ENCODE results near the gene CEBPE. TPM values are rescaled to one million over a fixed set of nuclear protein-coding genes. Genes with fewer than 3 reads are reported as not detected.
A peak's percentile ranks its signal among the peaks of the same experiment; 100 is the strongest.

CEBPE gene
- total RNA-seq, 1 donor from 2014 or later = 0.31 TPM

DNA sequence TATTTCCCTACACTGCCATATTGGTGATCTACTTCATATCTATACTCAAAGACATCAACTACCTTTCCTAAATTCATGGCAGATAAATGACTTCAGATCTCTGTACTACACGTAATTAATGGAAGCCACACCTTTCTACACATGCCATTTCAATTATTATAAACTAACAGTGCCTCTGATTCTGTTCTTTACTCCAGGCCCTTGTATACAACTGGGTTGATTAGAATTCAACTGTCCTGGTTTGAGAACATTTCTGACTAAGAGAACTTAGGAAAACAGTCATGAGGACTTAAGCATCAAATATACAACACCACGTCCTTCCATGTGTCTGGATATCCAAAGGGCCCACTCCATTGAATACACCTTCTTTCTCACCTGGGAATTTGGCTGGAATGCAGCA is 26.0 kb downstream of the CEBPE start:
- no peak for ATAC-seq
- intact Hi-C loops (cut with DNase I) = no loop called here

DNA sequence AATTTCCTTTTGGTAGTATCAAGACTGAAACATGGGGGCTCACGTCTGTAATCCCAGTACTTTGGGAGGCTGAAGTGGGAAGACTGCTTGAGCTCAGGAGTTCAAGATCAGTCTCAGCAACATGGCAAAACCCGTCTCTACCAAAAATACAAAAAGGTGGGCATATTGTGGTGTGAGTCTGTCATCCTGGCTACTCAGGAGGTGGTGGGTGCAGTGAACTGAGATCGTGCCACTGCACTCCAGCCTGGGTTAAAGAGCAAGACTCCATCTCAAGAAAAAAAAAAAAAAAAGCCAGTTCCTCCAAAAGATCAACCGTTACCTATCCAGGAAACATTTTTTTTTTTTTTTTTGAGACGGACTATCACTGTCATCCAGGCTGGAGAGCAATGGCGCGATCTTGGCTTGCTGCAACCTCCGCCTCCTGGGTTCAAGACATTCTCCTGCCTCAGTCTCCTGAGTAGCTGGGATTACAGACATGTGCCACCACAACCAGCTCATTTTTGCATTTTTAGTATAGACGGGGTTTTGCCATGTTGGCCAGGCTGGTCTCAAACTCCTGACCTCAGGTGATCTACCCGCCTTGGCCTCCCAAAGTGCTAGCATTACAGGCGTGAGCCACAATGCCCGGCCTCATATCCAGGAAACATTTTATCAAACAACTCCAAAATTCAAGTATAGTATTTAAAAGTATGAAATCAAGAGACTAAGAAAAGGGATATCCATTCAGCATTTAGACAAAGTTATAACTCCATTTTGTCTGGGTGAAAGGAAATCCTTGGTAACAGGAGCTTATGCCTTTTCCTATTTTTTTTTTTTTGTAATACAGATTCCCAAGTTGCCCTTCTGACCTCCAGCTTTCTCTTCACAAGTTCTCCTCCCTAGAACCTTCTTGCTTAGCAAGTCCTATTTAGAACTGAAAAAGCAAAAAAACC is 27.5 kb downstream of the CEBPE start:
- no peak for ATAC-seq
- no peak for DNase-seq (ENCODE audit: low spot score)
- intact Hi-C loops (cut with DNase I) = no loop called here

More for the DNA sequence above, 26.0 kb downstream of the CEBPE start:
- no peak for DNase-seq (ENCODE audit: low spot score)

DNA sequence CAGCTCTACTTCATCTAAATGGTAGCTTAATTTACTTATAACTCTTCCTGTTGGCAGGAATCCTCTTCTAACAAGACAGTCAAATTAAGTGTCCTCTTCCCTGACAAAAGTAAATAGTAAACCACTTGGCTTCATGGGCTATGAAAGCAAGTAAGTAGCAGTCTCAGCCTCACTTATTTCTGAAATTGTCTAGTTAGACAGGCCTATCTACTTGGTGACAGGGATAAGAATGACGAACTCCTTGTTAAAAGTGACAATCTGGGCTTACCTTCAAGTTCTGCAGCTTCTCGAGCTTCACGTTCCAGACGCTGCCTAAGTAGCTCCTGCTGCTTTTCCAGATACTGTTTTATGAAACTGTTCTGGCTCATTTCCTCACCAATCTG is 28.8 kb downstream of the CEBPE start:
- DNase-seq (ENCODE audit: low spot score) (no peak), ATAC-seq (no peak)
- intact Hi-C loops (cut with DNase I) = no loop called here

DNA sequence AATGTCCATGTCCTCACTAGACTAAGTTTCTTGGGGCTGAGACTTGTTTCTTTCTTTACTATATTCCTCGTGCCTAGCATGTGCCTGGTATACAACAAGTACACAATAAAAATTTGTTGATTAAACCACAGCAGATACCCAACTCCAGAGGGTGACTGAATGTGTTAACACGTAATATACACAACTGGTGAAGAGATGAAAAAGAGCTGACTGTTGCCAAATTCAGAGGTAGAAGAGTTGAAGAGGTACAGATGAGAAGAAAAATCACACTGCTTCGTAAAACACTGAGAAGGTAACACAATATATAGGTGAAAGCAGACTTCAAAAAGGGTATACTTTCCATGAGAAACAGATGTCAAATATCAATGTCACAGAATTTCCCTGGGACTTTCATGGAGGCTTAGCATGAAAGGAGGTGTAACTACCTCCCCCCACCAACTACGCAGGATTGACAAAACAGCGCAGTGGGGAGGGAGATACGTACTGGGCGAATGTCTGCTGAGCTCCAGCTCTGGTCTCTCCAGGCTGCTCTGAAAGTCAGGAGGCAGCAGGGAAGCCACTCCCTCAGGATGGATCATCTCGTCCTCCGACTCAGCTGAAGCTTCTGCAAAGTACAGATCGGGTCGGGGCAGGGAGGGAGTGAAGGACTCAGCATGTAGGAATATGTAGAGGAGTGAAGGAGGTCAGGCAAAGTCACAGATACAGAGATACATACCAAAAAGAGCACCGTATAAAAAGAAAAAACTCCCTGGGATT is 29.4 kb downstream of the CEBPE start:
- intact Hi-C loops (cut with DNase I) = no loop called here
- ATAC-seq = no peak
- no peak for DNase-seq (ENCODE audit: low spot score)

DNA sequence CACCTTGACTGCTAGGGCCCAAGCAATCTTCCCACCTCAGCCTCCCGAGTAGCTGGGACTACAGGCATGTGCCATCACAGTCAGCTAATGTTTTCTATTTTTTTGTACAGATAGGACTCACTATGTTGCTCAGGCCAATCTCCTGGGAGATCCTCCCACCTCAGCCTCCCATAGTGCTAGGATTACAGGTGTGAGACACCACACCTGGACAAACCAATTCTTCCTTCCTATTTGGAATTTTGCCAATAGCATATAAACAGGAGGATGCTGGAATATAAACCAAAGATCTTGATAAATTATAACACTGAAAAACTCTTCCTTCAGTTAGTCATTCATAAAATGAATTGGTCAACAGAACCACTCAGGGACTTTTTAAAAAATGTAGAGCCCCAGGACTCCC is 32.5 kb downstream of the CEBPE start:
- no peak for ATAC-seq
- no peak for DNase-seq (ENCODE audit: low spot score)
- intact Hi-C loops (cut with DNase I) = no loop called here

DNA sequence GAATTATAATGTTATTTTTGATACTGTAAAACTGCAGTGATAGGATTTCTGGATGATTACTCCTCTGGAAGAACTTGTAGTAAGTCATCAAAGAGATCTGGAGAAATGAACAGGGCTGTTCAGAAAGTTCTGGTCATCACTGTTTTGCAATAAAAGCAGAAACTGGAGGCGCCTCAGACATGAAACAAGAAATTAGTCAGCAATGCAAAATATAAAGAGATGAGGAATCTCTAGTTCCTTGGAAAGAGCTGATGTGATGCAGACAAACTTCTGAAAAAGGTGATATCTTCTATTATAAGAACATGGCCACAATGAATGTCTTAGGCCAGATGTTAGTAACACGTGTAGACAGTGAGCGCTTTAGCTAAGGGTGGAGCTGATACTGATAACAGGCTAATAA is 33.6 kb downstream of the CEBPE start:
- intact Hi-C loops (cut with DNase I) = no loop called here
- ATAC-seq = no peak
- DNase-seq (ENCODE audit: low spot score) = no peak

DNA sequence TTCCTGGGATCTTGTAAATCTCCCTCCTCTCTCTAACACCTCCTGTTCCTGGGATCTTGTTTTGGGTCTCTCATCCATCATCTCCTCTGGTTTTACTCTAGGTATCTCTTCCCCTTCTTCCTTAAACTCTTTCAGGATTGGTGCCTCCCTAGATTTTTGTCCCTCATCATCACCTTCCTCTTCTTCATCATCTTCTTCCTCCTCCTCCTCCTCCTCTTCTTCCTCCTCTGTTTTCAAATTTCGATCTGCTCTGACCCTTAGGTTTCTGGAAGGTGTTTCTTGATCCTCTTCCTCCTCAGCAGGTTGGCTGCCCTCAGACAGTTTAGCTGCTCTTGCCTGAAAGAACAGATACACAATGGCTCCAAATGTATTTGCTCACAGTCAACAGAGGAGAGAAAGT is 38.6 kb downstream of the CEBPE start:
- no peak for ATAC-seq
- intact Hi-C loops (cut with DNase I) = no loop called here
- DNase-seq (ENCODE audit: low spot score) = no peak

DNA sequence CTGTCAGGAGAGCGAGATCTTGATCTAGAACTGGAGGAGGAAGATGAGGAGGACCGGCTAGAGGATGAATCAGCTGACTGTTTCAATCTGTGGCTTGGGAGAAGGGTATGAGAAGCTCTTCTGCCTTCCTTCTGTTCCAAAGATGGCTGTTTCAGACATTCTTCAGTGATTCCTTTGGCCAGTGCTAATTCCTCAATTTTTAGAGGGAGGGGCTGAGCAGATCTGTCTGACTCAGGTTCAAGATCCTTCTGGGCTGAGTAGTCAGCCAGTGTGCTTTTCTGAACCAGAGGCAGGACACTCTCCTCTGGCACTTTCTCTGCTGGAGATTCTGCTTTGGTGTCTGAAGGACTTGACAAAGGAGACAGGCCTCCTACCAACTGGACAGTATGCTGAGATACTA is 39.3 kb downstream of the CEBPE start:
- intact Hi-C loops (cut with DNase I) = no loop called here
- ATAC-seq (no peak), DNase-seq (ENCODE audit: low spot score) (no peak)

DNA sequence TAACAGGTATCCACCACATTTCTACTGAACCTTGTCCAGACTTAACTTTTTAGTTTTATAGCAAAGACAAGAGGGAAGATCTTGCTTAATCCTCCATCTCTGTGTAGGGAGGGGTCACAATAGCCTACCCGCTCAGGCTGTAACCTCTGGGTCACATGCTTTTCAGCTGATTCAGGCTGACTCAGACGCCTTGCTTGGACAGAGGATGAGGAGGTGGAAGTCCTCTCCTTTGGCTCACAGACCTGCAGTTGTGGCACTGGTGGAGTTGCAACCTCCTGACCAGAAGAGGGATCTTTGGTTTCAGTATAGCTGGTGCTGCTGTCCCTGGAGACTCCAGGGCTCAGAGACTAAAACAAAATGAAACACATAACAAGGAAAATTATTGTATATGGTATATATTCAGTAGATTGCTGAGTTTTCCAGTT is 40.4 kb downstream of the CEBPE start:
- intact Hi-C loops (cut with DNase I) = no loop called here
- DNase-seq (ENCODE audit: low spot score) (peak; percentile 82), ATAC-seq (peak; percentile 97)

DNA sequence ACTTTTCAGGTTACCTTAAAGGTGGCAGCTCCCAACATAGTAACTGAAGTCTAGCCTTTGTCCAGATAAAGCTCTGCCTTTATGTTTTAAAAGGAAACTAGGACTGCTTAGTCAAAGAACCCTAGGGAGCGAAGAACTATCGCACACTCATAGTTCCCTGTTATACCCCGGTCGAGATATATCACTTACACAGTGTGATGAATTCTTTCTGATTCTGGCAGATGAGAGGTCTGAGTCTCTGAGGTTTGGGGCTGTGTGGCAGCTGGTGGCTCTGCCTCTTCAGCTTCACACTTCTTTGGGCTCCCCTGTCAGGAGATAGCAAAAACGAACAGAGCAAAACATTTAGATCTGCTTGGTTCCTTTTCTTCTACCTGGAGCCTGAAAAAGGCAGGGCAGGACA is 41.1 kb downstream of the CEBPE start:
- intact Hi-C loops (cut with DNase I) = no loop called here
- ATAC-seq (no peak), DNase-seq (ENCODE audit: low spot score) (no peak)

DNA sequence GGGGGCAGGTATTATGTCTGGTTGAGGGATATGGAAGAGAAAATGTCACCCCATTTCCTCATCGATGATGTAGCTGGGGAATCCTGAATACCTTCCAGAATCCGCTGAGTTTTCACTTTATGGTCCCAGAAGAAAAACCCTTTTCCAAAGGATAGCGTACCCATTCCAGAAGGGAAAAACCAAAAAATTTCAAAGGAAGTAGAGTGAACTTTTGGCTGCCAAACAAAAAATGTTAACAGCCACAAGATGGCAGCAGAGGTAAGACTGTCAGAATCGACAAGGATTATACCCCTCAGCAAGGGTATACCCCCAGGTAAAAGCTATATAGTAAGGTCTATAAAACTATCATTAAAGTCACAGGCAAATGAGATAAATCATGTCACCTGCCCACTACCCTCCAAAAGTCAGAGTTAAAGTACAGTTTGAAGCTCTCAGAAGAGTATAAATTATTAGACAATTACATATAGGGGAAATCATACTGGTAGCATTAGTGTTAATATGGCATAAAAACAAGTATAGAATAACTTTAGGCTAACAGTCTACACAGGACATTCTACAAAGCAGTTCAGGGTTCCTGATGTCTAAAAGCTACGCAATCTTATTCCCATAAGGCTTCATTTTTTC is 42.2 kb downstream of the CEBPE start:
- intact Hi-C loops (cut with DNase I) = no loop called here
- ATAC-seq = peak; percentile 16
- DNase-seq (ENCODE audit: low spot score) = no peak

DNA sequence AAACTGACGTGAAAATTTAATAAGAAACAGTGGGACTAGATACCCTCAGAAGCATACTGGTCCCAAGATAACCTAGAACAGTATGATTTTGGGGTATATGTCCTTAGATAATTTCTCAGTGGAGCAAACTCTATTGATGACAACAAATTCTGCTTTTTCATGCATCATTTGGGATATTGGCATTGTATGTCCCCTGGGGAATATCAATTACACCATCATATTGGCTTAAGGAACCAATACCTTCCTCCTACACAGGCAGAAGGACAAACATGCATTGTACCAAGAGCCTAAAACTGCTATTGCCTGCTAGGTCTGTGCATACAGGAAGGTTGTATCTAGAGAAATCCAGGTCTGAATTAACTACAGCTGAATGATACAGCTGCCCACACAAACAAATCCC is 44.1 kb downstream of the CEBPE start:
- intact Hi-C loops (cut with DNase I) = no loop called here
- DNase-seq (ENCODE audit: low spot score) (no peak), ATAC-seq (no peak)

DNA sequence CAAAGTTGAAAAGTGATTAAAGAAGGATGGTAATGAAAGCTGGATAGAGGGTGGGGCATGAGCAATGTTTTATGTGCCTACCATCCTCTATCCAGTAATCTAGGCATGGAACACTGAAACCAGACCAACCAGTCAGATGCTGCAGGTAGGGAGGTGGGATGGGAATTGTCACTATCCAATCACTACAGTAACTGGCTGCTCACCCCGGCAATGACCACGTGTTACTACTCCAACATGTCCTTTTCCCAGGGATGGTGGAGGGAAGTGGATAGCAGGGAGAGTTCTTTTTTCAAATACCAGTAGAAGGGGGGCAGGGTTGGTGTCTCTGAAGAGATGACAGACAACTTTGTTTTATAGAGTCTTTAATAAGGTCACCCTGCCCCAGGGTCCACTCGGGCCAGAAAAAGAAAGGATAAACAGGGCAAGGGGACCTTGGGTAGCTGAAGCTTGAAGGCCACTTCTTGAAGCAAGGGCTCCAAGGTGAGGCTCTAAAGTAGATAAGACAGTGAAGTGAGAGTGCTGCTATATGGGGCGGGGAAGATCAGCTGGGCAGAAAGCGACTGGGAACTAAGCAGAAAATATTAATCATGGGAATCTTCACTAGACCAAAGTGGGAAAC is 47.0 kb downstream of the CEBPE start:
- DNase-seq (ENCODE audit: low spot score) (no peak), ATAC-seq (no peak)
- intact Hi-C loops (cut with DNase I) = no loop called here

DNA sequence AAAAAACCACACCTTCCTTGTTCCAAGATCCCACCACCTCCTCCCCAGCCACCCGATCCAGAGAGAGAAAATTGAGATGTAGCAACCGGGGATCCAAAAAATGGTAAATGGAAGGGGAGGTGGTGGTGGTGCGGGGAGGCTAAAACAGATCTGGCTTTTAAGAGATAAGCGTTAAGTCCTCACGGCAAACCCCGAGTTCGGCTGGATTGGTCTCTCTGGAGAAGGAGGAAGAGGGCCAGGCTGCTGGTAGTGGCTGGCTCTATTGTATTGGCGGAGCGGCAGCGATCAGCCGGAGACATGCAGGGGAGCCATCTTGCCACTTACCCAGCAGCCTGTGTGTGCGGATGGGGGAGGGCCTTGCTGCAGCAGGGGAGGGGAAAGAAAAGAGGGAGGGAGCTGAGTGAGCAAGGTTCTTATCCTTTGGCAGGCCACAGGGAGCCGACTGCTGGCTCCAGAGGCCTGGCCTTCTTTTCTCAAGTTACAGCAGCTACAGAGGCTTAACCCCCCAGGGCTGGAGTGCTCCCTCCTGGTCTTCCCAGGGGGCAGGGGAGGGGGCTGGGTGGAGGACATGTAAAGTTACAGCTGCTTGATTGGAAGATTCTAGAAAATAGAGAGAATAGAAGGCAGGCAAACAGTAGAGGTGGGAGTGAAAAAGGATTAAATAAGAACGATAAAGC is 47.7 kb downstream of the CEBPE start:
- DNase-seq (ENCODE audit: low spot score) (peak; percentile 84), ATAC-seq (peak; percentile 94)
- intact Hi-C loops (cut with DNase I) = no loop called here

DNA sequence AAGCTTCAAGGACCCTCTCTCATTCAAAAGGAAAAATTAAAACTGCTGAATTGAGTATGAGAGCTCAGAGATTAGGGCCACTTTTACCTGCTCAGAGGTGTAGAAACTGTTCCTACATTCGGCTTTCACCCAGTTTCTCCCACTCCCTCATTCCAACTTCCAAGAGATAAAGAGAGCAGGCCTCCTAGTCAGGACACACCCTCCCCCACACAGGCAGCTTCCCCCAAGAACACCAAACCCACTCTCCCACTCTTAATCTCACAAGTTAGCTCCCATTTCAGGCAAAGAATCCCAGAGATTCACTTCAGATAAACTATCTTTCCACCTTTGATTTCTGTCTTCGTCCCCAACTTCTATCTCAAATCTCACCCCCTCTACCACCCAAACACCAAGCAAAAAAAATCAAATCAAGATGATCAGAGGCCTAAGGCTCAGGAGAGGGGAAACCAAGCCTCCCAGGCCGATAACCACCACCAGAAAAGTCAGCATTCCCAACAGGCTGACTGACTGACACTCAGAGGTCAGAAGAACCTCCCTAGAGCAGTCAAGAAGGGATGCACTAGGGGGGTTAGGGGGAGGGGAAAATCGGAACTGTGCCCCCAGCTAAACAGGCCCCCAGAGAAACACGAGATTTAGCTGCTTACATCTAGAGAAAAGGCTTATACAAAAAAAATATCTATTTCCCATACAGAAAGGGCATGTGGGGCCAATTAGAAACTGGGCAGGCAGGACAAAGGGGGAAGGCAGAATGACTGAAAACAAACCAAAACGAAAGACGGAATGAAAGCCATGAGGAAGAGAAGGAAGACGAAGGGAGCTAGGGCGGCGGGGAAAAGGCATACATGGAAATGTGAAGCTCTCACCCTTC is 48.6 kb downstream of the CEBPE start:
- no peak for ATAC-seq
- no peak for DNase-seq (ENCODE audit: low spot score)
- intact Hi-C loops (cut with DNase I) = no loop called here

DNA sequence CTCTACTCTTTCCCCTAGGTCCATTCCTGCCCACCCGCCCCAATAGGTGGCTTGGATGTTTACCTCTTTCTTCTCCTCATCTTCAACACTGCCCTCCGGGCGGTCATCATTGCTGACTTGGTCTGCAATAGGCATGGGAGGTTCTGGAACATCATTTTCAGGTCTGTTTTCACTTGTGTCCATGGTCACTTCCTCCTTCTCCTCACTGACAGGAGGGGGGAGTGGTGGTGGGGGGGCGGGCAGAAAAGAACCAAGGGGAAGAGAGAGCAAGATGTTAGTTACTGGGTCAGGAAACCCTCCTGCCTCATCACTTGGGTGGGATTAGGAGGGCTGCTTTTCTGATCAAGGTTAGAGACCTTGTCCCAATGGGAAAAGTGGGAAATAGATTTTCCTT is 49.6 kb downstream of the CEBPE start:
- ATAC-seq = no peak
- intact Hi-C loops (cut with DNase I) = no loop called here
- DNase-seq (ENCODE audit: low spot score) = no peak

DNA sequence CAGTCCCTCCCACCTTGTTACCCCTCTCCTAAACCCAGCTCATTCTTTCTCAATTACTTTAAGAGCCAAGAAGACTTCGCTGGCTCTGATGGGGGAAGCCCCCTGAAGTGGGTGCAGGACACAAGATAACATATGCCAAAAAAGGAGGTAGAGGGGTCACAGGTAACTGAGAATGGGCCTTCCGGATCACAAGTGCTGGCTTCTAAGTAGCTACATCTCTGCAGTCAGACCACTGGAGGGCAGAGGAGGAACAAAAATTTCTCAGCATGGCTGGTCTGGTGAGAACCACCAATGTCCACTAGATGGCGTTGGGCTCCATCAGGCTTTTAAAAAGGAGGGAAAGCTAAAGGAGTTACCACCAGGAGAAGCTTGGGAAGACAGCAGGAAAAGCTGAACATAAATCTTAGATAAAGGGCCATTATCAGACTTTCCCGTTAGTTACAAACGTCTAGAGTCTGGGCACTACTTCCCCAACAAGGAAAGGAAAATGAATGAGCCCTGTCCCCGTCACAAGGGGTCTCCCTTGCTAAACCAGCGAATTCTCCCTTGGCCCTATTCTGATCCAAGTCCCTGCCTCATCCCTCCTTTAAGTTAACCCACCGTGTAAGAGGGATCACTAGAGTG is 50.2 kb downstream of the CEBPE start:
- ATAC-seq = peak; percentile 79
- intact Hi-C loops (cut with DNase I) = no loop called here
- peak; percentile 85 for DNase-seq (ENCODE audit: low spot score)
